WTC11 (cell line): ENCODE data around the gene BPTF. TPM values are rescaled to one million over a fixed set of nuclear protein-coding genes. Genes with fewer than 3 reads are reported as not detected.

Experiments
- ATF6 ChIP-seq: sonication (generic); formaldehyde crosslinking; IDR thresholded peaks from 2 replicates; pipeline ENCODE4 v1.8.1; 2023; ENCODE audit warnings: mild to moderate bottlenecking, missing genetic modification reagents
- CREB1 ChIP-seq: sonication (generic); formaldehyde crosslinking; IDR thresholded peaks from 2 replicates; pipeline ENCODE4 v1.8.0; 2023; ENCODE audit warnings: mild to moderate bottlenecking, missing genetic modification reagents
- ESRRA ChIP-seq: sonication (generic); formaldehyde crosslinking; IDR thresholded peaks from 2 replicates; pipeline ENCODE4 v1.8.1; 2022; ENCODE audit warnings: mild to moderate bottlenecking, missing genetic modification reagents, borderline replicate concordance
- GRHL2 ChIP-seq: fragments of 250-450 bp; sonication (Bioruptor Pico); IDR thresholded peaks from 2 replicates; pipeline ENCODE4 v1.8.0; 2022; ENCODE audit warnings: mild to moderate bottlenecking, moderate library complexity; ENCODE audit not compliant: insufficient replicate concordance, severe bottlenecking
- HMGXB4 ChIP-seq: sonication (generic); formaldehyde crosslinking; IDR thresholded peaks from 2 replicates; pipeline ENCODE4 v1.8.1; 2023; ENCODE audit warnings: mild to moderate bottlenecking, moderate library complexity, missing genetic modification reagents
- MXD4 ChIP-seq: fragments of 250-450 bp; sonication (Bioruptor Pico); IDR thresholded peaks from 2 replicates; pipeline ENCODE4 v1.8.0; 2021; ENCODE audit warnings: mild to moderate bottlenecking, moderate library complexity, borderline replicate concordance
- NR1H2 ChIP-seq: sonication (generic); formaldehyde crosslinking; IDR thresholded peaks from 2 replicates; pipeline ENCODE4 v1.9.0; 2021; ENCODE audit warnings: mild to moderate bottlenecking, moderate library complexity, missing genetic modification reagents
- SMAD3 ChIP-seq: sonication (generic); formaldehyde crosslinking; IDR thresholded peaks from 2 replicates; pipeline ENCODE4 v1.8.0; 2022; ENCODE audit warnings: missing genetic modification reagents, mild to moderate bottlenecking, borderline replicate concordance
- SP1 ChIP-seq: sonication (generic); formaldehyde crosslinking; conservative IDR thresholded peaks from 2 replicates; pipeline ENCODE4 v1.8.1; 2022; ENCODE audit warnings: missing genetic modification reagents
- USF1 ChIP-seq: sonication (generic); formaldehyde crosslinking; IDR thresholded peaks from 2 replicates; pipeline ENCODE4 v1.8.0; 2022; ENCODE audit warnings: mild to moderate bottlenecking, missing genetic modification reagents
- ZNF121 ChIP-seq: sonication (generic); formaldehyde crosslinking; IDR thresholded peaks from 2 replicates; pipeline ENCODE4 v1.8.0; 2023; ENCODE audit warnings: missing genetic modification reagents
- ZNF532 ChIP-seq: fragments of 250-450 bp; sonication (Bioruptor Pico); IDR thresholded peaks from 2 replicates; pipeline ENCODE4 v1.9.0; 2021; ENCODE audit warnings: mild to moderate bottlenecking, borderline replicate concordance
- total RNA-seq: library from RNA; stranded (reverse); gene quantifications from 3 replicates; pipeline ENCODE4 v1.2.3, GENCODE V29; 2021
- TF ChIP-seq, protein P1 (sequence below): sonication (generic); formaldehyde crosslinking; IDR thresholded peaks from 2 replicates; pipeline ENCODE4 v1.8.1; 2023; ENCODE audit warnings: mild to moderate bottlenecking, missing genetic modification reagents, moderate library complexity
- TF ChIP-seq, protein P2 (sequence below): sonication (generic); formaldehyde crosslinking; IDR thresholded peaks from 2 replicates; pipeline ENCODE4 v1.8.0; 2023; ENCODE audit warnings: mild to moderate bottlenecking, missing genetic modification reagents

BPTF gene
- total RNA-seq, 1 experiment from 2014 or later, result 178 TPM

DNA sequence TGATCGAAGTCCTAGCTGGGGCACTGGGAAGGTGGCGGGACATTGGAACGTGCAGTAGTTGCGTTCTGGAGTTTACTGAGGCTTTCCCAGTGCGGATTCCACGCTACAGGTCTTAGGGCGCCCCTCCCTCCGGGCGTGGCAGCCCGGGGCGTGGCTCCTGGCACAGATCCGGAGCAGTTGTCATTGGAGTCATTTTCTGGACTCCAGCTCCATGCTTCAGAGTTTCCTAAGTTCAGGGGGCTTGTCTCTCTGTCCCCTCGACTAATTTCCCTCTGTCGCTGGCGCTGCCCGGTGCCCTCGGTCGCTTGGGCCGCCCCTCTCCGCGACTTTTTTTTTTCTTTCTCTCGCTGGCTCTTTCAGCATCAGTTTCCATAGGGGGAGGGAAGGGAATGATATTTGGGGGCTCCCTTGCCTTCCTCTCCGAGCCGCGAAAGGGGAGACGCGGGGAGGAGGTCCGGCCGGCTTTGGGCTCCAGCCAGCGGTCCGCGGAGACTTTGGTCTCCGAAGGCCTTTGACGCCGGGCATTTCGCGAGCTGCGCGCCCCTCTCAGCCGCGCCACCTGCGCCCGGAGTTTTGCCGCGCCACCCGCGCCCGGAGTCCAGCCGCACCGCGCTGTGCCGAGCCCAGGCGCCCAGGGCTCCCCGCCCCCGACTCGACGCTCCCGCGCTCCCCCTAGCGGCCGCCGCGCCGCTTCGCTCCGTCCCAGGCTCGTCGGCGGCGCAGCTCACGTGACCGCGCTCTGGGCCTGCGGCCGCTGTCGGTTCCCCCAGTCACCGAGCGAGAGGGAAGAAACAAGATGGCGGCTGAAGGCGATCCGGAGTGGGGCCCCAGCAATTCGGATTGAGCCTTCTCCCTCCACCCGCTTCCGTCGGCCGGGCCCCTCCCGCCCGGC, at the start of gene BPTF (continued):
- TF ChIP-seq ZNF532 (CRISPR knock-in tag), result no peak
- TF ChIP-seq ESRRA (CRISPR knock-in tag), result 0 out of 2 replicates have a peak, but pooled peaks have one; percentile 47
- TF ChIP-seq, protein P1, sequence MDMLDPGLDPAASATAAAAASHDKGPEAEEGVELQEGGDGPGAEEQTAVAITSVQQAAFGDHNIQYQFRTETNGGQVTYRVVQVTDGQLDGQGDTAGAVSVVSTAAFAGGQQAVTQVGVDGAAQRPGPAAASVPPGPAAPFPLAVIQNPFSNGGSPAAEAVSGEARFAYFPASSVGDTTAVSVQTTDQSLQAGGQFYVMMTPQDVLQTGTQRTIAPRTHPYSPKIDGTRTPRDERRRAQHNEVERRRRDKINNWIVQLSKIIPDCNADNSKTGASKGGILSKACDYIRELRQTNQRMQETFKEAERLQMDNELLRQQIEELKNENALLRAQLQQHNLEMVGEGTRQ (CRISPR knock-in tag), result peak; percentile 98
- no peak for TF ChIP-seq MXD4 (CRISPR knock-in tag)
- no peak for TF ChIP-seq ATF6 (CRISPR knock-in tag)
- TF ChIP-seq HMGXB4 (CRISPR knock-in tag), result peak; percentile 100
- no peak for TF ChIP-seq SMAD3 (CRISPR knock-in tag)
- no peak for TF ChIP-seq ZNF121 (CRISPR knock-in tag)
- TF ChIP-seq, protein P2, sequence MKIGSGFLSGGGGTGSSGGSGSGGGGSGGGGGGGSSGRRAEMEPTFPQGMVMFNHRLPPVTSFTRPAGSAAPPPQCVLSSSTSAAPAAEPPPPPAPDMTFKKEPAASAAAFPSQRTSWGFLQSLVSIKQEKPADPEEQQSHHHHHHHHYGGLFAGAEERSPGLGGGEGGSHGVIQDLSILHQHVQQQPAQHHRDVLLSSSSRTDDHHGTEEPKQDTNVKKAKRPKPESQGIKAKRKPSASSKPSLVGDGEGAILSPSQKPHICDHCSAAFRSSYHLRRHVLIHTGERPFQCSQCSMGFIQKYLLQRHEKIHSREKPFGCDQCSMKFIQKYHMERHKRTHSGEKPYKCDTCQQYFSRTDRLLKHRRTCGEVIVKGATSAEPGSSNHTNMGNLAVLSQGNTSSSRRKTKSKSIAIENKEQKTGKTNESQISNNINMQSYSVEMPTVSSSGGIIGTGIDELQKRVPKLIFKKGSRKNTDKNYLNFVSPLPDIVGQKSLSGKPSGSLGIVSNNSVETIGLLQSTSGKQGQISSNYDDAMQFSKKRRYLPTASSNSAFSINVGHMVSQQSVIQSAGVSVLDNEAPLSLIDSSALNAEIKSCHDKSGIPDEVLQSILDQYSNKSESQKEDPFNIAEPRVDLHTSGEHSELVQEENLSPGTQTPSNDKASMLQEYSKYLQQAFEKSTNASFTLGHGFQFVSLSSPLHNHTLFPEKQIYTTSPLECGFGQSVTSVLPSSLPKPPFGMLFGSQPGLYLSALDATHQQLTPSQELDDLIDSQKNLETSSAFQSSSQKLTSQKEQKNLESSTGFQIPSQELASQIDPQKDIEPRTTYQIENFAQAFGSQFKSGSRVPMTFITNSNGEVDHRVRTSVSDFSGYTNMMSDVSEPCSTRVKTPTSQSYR (CRISPR knock-in tag), result no peak
- no peak for TF ChIP-seq NR1H2 (CRISPR knock-in tag)
- no peak for TF ChIP-seq GRHL2 (CRISPR knock-in tag)
- peak; percentile 63; the same call in 1 of the 2 replicates for TF ChIP-seq SP1 (CRISPR knock-in tag)
- TF ChIP-seq USF1, result peak; percentile 96
- no peak for TF ChIP-seq CREB1 (CRISPR knock-in tag)
- TF ChIP-seq, all 79 proteins: peak for 25
